Liver (tissue), 9 donors: ENCODE results near the gene CACTIN. TPM values are rescaled to one million over a fixed set of nuclear protein-coding genes. Genes with fewer than 3 reads are reported as not detected.

ENCODE experiments used
- DNase-seq: peaks from one replicate; pipeline ENCODE4 v3.0.0-alpha.2; 2017; ENCODE audit warnings: low spot score
- H3K27ac ChIP-seq, 2 donors: one replicate each; pipeline ENCODE4 v1.7.0; 2013; ENCODE audit warnings: inconsistent platforms in 2 of 2, low read length in 2 of 2, control low read depth in 1 of 2, low read depth in 1 of 2, mild to moderate bottlenecking in 1 of 2
- H3K27me3 ChIP-seq, 4 donors: one replicate each; pipeline versions ENCODE4 v1.6.1 to v1.7.0; 2013; ENCODE audit warnings: low read length in 3 of 4, inconsistent platforms in 1 of 4, mild to moderate bottlenecking in 1 of 4, moderate library complexity in 1 of 4; ENCODE audit not compliant: control insufficient read depth in 4 of 4, insufficient read depth in 4 of 4
- H3K36me3 ChIP-seq, 4 donors: one replicate each; pipeline versions ENCODE4 v1.6.1 to v1.7.0; 2013; ENCODE audit warnings: low read length in 3 of 4, mild to moderate bottlenecking in 3 of 4, low read depth in 1 of 4, moderate library complexity in 1 of 4; ENCODE audit not compliant: control insufficient read depth in 4 of 4, insufficient read depth in 3 of 4
- H3K4me1 ChIP-seq, 4 donors: one replicate each; pipeline versions ENCODE4 v1.6.1 to v1.7.0; 2013; ENCODE audit warnings: low read length in 3 of 4, mild to moderate bottlenecking in 3 of 4, moderate library complexity in 1 of 4; ENCODE audit not compliant: control insufficient read depth in 4 of 4, insufficient read depth in 4 of 4
- H3K4me3 ChIP-seq, 3 donors: one replicate each; pipeline versions ENCODE4 v1.6.1 to v1.7.0; 2013; ENCODE audit warnings: low read length in 3 of 3, control low read depth in 1 of 3, low read depth in 1 of 3, mild to moderate bottlenecking in 1 of 3
- H3K9ac ChIP-seq, 2 donors: one replicate each; pipeline ENCODE4 v1.7.0; 2013; ENCODE audit warnings: low read length in 2 of 2, mild to moderate bottlenecking in 2 of 2, moderate library complexity in 2 of 2, control low read depth in 1 of 2, low read depth in 1 of 2
- H3K9me3 ChIP-seq, 4 donors: one replicate each; pipeline versions ENCODE4 v1.6.1 to v1.7.0; 2013; ENCODE audit warnings: low read length in 3 of 4; ENCODE audit not compliant: control insufficient read depth in 4 of 4
- CTCF ChIP-seq: fragments of 150-350 bp; IDR thresholded peaks from 2 replicates; pipeline ENCODE4 v1.5.1; 2017; ENCODE audit warnings: improper control_type of control experiment, low read depth, low read length; ENCODE audit not compliant: missing input control
- EGR1 ChIP-seq, 2 donors: IDR thresholded peaks; 2 replicates each; pipeline ENCODE4 v1.6.1; 2016 to 2018; ENCODE audit warnings: antibody characterized with exemption in 2 of 2, low read depth in 2 of 2
- FOXA2 ChIP-seq: IDR thresholded peaks from 2 replicates; pipeline ENCODE4 v1.6.1; 2016; ENCODE audit warnings: antibody characterized with exemption
- GABPA ChIP-seq, 2 donors: IDR thresholded peaks in 1 of 2; conservative IDR thresholded peaks in 1 of 2; 2 replicates each; pipeline ENCODE4 v1.6.1; 2016; ENCODE audit warnings: antibody characterized with exemption in 2 of 2, mild to moderate bottlenecking in 1 of 2, moderate library complexity in 1 of 2
- HNF4A ChIP-seq, 2 donors: conservative IDR thresholded peaks; 2 replicates each; pipeline ENCODE4 v1.6.1; 2016; ENCODE audit warnings: antibody characterized with exemption in 2 of 2, mild to moderate bottlenecking in 2 of 2
- HNF4G ChIP-seq: IDR thresholded peaks from 2 replicates; pipeline ENCODE4 v1.6.1; 2016; ENCODE audit warnings: antibody characterized with exemption
- JUND ChIP-seq, 2 donors: IDR thresholded peaks; 2 replicates each; pipeline ENCODE4 v1.6.1; 2016; ENCODE audit warnings: antibody characterized with exemption in 2 of 2
- NR2F2 ChIP-seq: IDR thresholded peaks from 2 replicates; pipeline ENCODE4 v1.6.1; 2016; ENCODE audit warnings: antibody characterized with exemption
- RAD21 ChIP-seq, 2 donors: IDR thresholded peaks; 2 replicates each; pipeline ENCODE4 v1.6.1; 2016; ENCODE audit warnings: antibody characterized with exemption in 2 of 2, mild to moderate bottlenecking in 2 of 2
- RXRA ChIP-seq, 2 donors: IDR thresholded peaks; 2 replicates each; pipeline ENCODE4 v1.6.1; 2017 to 2018; ENCODE audit warnings: antibody characterized with exemption in 2 of 2, mild to moderate bottlenecking in 1 of 2
- SP1 ChIP-seq: IDR thresholded peaks from 2 replicates; pipeline ENCODE4 v1.6.1; 2018; ENCODE audit warnings: antibody characterized with exemption, mild to moderate bottlenecking
- TAF1 ChIP-seq: conservative IDR thresholded peaks from 2 replicates; pipeline ENCODE4 v1.6.1; 2016; ENCODE audit warnings: antibody characterized with exemption, mild to moderate bottlenecking
- YY1 ChIP-seq: IDR thresholded peaks from 2 replicates; pipeline ENCODE4 v1.6.1; 2016; ENCODE audit warnings: antibody characterized with exemption, mild to moderate bottlenecking
- WGBS: extraction: QIAGEN DNeasy Blood & Tissue Kit; methylation state at CpG from one replicate; pipeline ENCODE4 v1.1.7; 2013; 5-methylcytosine and 5-hydroxymethylcytosine counted together
- polyA plus RNA-seq, 2 donors: library from polyadenylated mRNA; stranded (reverse) in 1 of 2; unstranded in 1 of 2; fragments of 200-250 nt in 1 of 2; fragments of >200 nt in 1 of 2; fragmentation: Nextera tagmentation in 1 of 2; extraction: Ambion mirVana in 1 of 2; gene quantifications; one replicate each; pipeline versions ENCODE4 v1.2.1 to v1.2.3, GENCODE V29; 2013 to 2015
- total RNA-seq, 2 donors: library from RNA; depleted of rRNA; stranded (reverse); fragments of >200 nt; gene quantifications; one replicate each; pipeline ENCODE4 v1.2.3, GENCODE V29; 2014
- TF ChIP-seq, protein P1 (sequence below): IDR thresholded peaks from 2 replicates; pipeline ENCODE4 v1.6.1; 2016; ENCODE audit warnings: antibody characterized with exemption
- TF ChIP-seq, protein P2 (sequence below): IDR thresholded peaks from 2 replicates; pipeline ENCODE4 v1.6.1; 2016; ENCODE audit warnings: antibody characterized with exemption, mild to moderate bottlenecking
- TF ChIP-seq, protein P3 (sequence below): IDR thresholded peaks from 2 replicates; pipeline ENCODE4 v1.6.1; 2016; ENCODE audit warnings: antibody characterized with exemption
- donor health status: healthy.
- donor health status: healthy.
- donor health status: healthy.
- donor health status: healthy.
- donor health status: healthy.

Gene CACTIN
- total and polyA plus RNA-seq, 4 donors, result 1.9 to 13.2 (median 10.0) TPM

GRCh38 chr19:3669947-3670795, 43.6 kb upstream of the CACTIN start:
- Histone ChIP-seq H3K4me1 (peaks cover 0 to 6% (median 2%) of the 10 kb centered on the region in 4 donors), H3K36me3 (peaks cover 0 to 2% (median 0%) of the 10 kb centered on the region in 4 donors), H3K4me3 (no peak overlapping the region)

DNA sequence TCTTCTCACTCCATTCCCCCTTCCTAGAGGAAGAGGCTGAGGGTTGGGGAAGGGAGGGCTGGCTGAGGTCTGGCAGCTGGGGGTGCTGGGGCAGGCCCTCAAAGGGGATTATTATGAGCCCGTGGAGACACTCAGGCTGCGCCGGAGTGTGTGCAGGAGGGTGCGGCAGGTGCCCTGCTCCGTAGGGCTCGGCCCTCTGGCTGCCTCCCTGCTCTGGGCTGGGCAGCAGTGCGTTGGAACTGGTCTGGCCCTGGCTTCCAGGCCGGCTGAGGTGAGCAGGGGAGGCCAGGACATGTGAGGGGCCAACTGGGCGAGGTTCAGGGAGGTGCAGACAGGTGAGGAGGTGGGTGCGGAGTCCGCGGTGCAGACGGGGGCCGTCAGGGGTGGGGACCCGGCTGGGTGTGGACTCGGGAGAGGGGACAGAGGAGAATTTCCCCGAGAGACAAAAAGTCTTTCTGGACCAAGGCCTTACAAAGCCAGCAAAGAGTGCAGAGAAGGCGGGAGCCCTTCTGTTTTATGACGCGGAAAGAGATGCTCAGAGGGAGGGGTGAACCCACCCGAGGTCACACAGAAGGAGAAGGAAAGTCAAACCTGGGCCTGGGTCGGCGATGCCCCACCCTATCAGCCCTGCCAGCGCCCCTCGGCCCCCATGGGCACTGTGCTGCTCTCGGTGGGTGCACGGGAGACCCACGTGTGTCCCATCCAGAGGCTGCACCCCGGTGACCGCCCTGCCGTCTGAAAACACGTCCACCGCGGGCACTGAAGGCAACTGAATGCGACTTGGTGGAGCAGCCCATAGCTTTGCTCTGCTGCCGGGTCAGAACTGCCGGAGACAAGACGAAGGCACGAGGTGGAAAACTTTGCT, 42.7 kb upstream of the CACTIN start:
- Histone ChIP-seq H3K9me3 (no peaks in the 10 kb centered on the region), H3K36me3 (peaks cover 0 to 2% (median 0%) of the 10 kb centered on the region in 4 donors), H3K27me3 (no peaks in the 10 kb centered on the region), H3K27ac (no peak overlapping the region), H3K4me3 (no peak overlapping the region), H3K9ac (no peak overlapping the region), H3K4me1 (peaks cover 0 to 6% (median 2%) of the 10 kb centered on the region in 4 donors)
- WGBS, result 88% methylated on average over 39 of the region's 39 CpGs
- DNase-seq, result no peak
- TF ChIP-seq HNF4G, result no peak
- no peak for TF ChIP-seq GABPA (IDR thresholded peaks at IDR 0.05 in 1 of 2, conservative IDR thresholded peaks at IDR 0.05 in 1 of 2)
- TF ChIP-seq NR2F2, result no peak
- no peak for TF ChIP-seq RAD21 (IDR thresholded peaks at IDR 0.05)
- TF ChIP-seq, protein P1, sequence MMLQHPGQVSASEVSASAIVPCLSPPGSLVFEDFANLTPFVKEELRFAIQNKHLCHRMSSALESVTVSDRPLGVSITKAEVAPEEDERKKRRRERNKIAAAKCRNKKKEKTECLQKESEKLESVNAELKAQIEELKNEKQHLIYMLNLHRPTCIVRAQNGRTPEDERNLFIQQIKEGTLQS, result no peak
- no peak for TF ChIP-seq TAF1
- no peak for TF ChIP-seq EGR1 (IDR thresholded peaks at IDR 0.05; ENCODE audit: low read depth in 2 of 2)
- no peak for TF ChIP-seq YY1
- TF ChIP-seq SP1, result no peak
- TF ChIP-seq HNF4A (conservative IDR thresholded peaks at IDR 0.05), result no peak
- TF ChIP-seq CTCF, result no peak
- TF ChIP-seq JUND (IDR thresholded peaks at IDR 0.05), result no peak
- TF ChIP-seq FOXA2, result no peak
- TF ChIP-seq, protein P2, sequence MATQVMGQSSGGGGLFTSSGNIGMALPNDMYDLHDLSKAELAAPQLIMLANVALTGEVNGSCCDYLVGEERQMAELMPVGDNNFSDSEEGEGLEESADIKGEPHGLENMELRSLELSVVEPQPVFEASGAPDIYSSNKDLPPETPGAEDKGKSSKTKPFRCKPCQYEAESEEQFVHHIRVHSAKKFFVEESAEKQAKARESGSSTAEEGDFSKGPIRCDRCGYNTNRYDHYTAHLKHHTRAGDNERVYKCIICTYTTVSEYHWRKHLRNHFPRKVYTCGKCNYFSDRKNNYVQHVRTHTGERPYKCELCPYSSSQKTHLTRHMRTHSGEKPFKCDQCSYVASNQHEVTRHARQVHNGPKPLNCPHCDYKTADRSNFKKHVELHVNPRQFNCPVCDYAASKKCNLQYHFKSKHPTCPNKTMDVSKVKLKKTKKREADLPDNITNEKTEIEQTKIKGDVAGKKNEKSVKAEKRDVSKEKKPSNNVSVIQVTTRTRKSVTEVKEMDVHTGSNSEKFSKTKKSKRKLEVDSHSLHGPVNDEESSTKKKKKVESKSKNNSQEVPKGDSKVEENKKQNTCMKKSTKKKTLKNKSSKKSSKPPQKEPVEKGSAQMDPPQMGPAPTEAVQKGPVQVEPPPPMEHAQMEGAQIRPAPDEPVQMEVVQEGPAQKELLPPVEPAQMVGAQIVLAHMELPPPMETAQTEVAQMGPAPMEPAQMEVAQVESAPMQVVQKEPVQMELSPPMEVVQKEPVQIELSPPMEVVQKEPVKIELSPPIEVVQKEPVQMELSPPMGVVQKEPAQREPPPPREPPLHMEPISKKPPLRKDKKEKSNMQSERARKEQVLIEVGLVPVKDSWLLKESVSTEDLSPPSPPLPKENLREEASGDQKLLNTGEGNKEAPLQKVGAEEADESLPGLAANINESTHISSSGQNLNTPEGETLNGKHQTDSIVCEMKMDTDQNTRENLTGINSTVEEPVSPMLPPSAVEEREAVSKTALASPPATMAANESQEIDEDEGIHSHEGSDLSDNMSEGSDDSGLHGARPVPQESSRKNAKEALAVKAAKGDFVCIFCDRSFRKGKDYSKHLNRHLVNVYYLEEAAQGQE, result no peak

More at GRCh38 chr19:3669947-3670795, 43.6 kb upstream of the CACTIN start:
- Histone ChIP-seq H3K9me3 (no peaks in the 10 kb centered on the region), H3K27ac (peak overlapping the region; percentile 40 to 46), H3K27me3 (no peaks in the 10 kb centered on the region), H3K9ac (no peak overlapping the region)
- 84% methylated on average over 33 of the region's 33 CpGs for WGBS
- no peak for TF ChIP-seq HNF4A (conservative IDR thresholded peaks at IDR 0.05)
- TF ChIP-seq, protein P1, result no peak
- TF ChIP-seq HNF4G, result no peak
- TF ChIP-seq GABPA (IDR thresholded peaks at IDR 0.05 in 1 of 2, conservative IDR thresholded peaks at IDR 0.05 in 1 of 2), result no peak
- no peak for TF ChIP-seq RXRA (IDR thresholded peaks at IDR 0.05)
- TF ChIP-seq, protein P3, sequence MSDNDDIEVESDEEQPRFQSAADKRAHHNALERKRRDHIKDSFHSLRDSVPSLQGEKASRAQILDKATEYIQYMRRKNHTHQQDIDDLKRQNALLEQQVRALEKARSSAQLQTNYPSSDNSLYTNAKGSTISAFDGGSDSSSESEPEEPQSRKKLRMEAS, result no peak
- TF ChIP-seq NR2F2, result no peak
- TF ChIP-seq, protein P2, result no peak
- DNase-seq, result no peak
